Sigmoid colon (tissue), 4 donors: ENCODE results near the gene ZWINT.

ENCODE experiments used
- CTCF ChIP-seq, 4 experiments: fragments of 450-650 bp in 3 of 4; fragments of 200-600 bp in 1 of 4; IDR thresholded peaks; one replicate each; pipeline ENCODE4 v1.5.1; 2016 to 2019; ENCODE audit warnings: antibody characterized with exemption in 4 of 4, mild to moderate bottlenecking in 3 of 4, moderate library complexity in 2 of 4
- EP300 ChIP-seq, 4 donors: sonication (generic); formaldehyde crosslinking; IDR thresholded peaks; one replicate each; pipeline ENCODE4 v1.6.1; 2017; ENCODE audit warnings: antibody characterized with exemption in 4 of 4
- POLR2AphosphoS5 ChIP-seq, 4 donors: sonication (generic); formaldehyde crosslinking; IDR thresholded peaks; one replicate each; pipeline ENCODE4 v1.6.1; 2017; ENCODE audit warnings: antibody characterized with exemption in 4 of 4

DNA sequence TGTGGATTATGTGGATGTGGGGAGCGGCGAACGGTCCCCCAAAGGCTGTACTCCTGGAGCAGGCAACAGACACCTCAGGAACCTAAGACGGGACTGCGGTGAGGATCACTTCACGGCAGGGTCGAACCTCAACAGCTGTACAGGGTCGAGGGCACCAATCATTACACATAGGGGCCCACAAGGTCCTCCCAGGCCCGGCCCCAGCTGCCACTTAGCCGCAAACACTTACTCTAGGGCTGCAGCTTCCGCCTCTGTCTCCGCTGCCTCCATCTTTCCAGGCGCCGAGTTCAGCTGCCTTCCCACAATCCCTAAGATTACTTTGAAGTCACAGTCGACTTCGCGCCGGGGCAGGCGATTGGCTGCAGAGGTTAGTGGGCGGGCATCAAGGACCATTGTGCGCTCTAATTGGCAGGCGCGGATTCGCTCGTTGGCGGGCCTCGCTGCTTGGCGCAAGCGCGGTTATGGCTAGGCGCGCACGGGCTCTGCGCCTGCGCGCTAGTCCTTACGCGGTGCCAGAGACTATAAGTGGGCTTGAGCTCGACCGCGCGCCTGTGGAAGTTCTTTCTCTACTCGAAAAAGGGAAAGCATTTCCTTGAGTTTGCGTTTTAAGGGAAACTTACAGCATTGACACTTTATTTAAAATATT lies at the start of gene ZWINT:
- TF ChIP-seq POLR2AphosphoS5 (IDR thresholded peaks at IDR 0.05) (peak in 2 of 4 donors; percentile 15 to 41), CTCF (IDR thresholded peaks at IDR 0.05) (no peak), EP300 (IDR thresholded peaks at IDR 0.05) (no peak)
